Neural cell (in vitro differentiated cells): Measurements from ENCODE around the gene DUS3L. TPM values are rescaled to one million over a fixed set of nuclear protein-coding genes. Genes with fewer than 3 reads are reported as not detected.

Experiments used
- H2AFZ ChIP-seq: fragments of 200-600, 300-800 bp; sonication (generic), shearing (Covaris generic); 2 replicates; pipeline ENCODE4 v1.6.0; 2014; ENCODE audit warnings: low read depth, mild to moderate bottlenecking, antibody characterized with exemption, low read length, moderate library complexity
- H3F3A ChIP-seq: fragments of 200-600 bp; shearing (Covaris generic); 2 replicates; pipeline ENCODE4 v1.6.1; 2016; ENCODE audit warnings: mild to moderate bottlenecking, moderate library complexity, mixed read lengths, antibody characterized with exemption, low read length; ENCODE audit not compliant: insufficient read depth, poor library complexity, severe bottlenecking
- H3K27ac ChIP-seq: fragments of 200-600, 300-800 bp; sonication (generic), shearing (Covaris generic); 2 replicates; pipeline ENCODE4 v1.5.1; 2014; ENCODE audit warnings: mild to moderate bottlenecking, low read length, moderate library complexity
- H3K27me3 ChIP-seq: fragments of 300-800, 200-600 bp; sonication (generic), shearing (Covaris generic); 2 replicates; pipeline ENCODE4 v1.6.0; 2014; ENCODE audit warnings: mild to moderate bottlenecking, low read depth, low read length, moderate library complexity; ENCODE audit not compliant: insufficient read depth
- H3K36me3 ChIP-seq: fragments of 300-800, 200-600 bp; sonication (generic), shearing (Covaris generic); 2 replicates; pipeline ENCODE4 v1.5.1; 2014; ENCODE audit warnings: mild to moderate bottlenecking, antibody characterized with exemption, low read length, moderate library complexity; ENCODE audit not compliant: insufficient read depth
- H3K4me2 ChIP-seq: fragments of 300-800, 200-600 bp; sonication (generic), shearing (Covaris generic); 2 replicates; pipeline ENCODE4 v1.6.0; 2014; ENCODE audit warnings: mild to moderate bottlenecking, low read length
- H3K4me3 ChIP-seq: fragments of 300-800, 200-600 bp; sonication (generic), shearing (Covaris generic); 2 replicates; pipeline ENCODE4 v1.5.1; 2014; ENCODE audit warnings: mild to moderate bottlenecking, low read length, moderate library complexity
- H3K79me2 ChIP-seq: fragments of 200-600 bp; shearing (Covaris generic); replicated peaks from 2 replicates; pipeline ENCODE4 v1.6.0; 2014; ENCODE audit warnings: mild to moderate bottlenecking, low read length, moderate library complexity; ENCODE audit not compliant: insufficient read depth
- H3K9ac ChIP-seq: fragments of 300-800, 200-600 bp; sonication (generic), shearing (Covaris generic); 2 replicates; pipeline ENCODE4 v1.6.1; 2016; ENCODE audit warnings: mild to moderate bottlenecking, low read length, mixed read lengths
- H3K9me2 ChIP-seq: fragments of 200-600 bp; shearing (Covaris generic); 2 replicates; pipeline ENCODE4 v1.6.1; 2016; ENCODE audit warnings: mild to moderate bottlenecking, low read length, mixed read lengths; ENCODE audit not compliant: insufficient read depth
- H3K9me3 ChIP-seq: fragments of 200-600, 300-800 bp; sonication (generic), shearing (Covaris generic); 2 replicates; pipeline ENCODE4 v1.6.1; 2016; ENCODE audit warnings: mild to moderate bottlenecking, mixed run types, low read length, moderate library complexity, mixed read lengths
- H4K20me1 ChIP-seq: fragments of 200-600 bp; shearing (Covaris generic); 2 replicates; pipeline ENCODE4 v1.6.1; 2016; ENCODE audit warnings: mild to moderate bottlenecking, mixed run types; ENCODE audit not compliant: insufficient read depth
- EP300 ChIP-seq: fragments of 450-650 bp; conservative IDR thresholded peaks from 2 replicates; pipeline ENCODE4 v1.6.1; 2014; ENCODE audit warnings: antibody characterized with exemption, mild to moderate bottlenecking, moderate library complexity; ENCODE audit not compliant: poor library complexity, severe bottlenecking
- EZH2 ChIP-seq: fragments of 200-600, 300-800 bp; shearing (Covaris generic), sonication (generic); IDR thresholded peaks from 2 replicates; pipeline ENCODE4 v1.6.1; 2014; ENCODE audit warnings: antibody characterized with exemption, low read length, borderline replicate concordance, mild to moderate bottlenecking; ENCODE audit not compliant: insufficient read depth, poor library complexity, severe bottlenecking
- MXI1 ChIP-seq: fragments of 450-650 bp; conservative IDR thresholded peaks from 2 replicates; pipeline ENCODE4 v1.6.1; 2014; ENCODE audit warnings: antibody characterized with exemption, mild to moderate bottlenecking; ENCODE audit not compliant: poor library complexity, severe bottlenecking
- POLR2AphosphoS5 ChIP-seq: IDR thresholded peaks from 2 replicates; pipeline ENCODE4 v1.6.1; 2012
- RAD21 ChIP-seq: fragments of 450-650 bp; conservative IDR thresholded peaks from 2 replicates; pipeline ENCODE4 v1.6.1; 2014; ENCODE audit warnings: antibody characterized with exemption, mild to moderate bottlenecking, moderate library complexity
- SMC3 ChIP-seq: fragments of 450-650 bp; conservative IDR thresholded peaks from 2 replicates; pipeline ENCODE4 v1.6.1; 2014; ENCODE audit warnings: antibody characterized with exemption, mild to moderate bottlenecking, moderate library complexity; ENCODE audit not compliant: poor library complexity
- TAF1 ChIP-seq: IDR thresholded peaks from 2 replicates; pipeline ENCODE4 v1.6.1; 2012; ENCODE audit warnings: low read depth
- polyA plus RNA-seq: library from polyadenylated mRNA; depleted of rRNA; stranded (reverse); fragments of >200 nt; gene quantifications from 2 replicates; pipeline ENCODE4 v1.2.3, GENCODE V29; 2014
- TF ChIP-seq, protein P1 (sequence below): fragments of 450-650 bp; IDR thresholded peaks from 2 replicates; pipeline ENCODE4 v1.5.1; 2014; ENCODE audit warnings: antibody characterized with exemption, mild to moderate bottlenecking, moderate library complexity; ENCODE audit not compliant: poor library complexity, severe bottlenecking
- TF ChIP-seq, protein P2 (sequence below): IDR thresholded peaks from 2 replicates; pipeline ENCODE4 v1.6.1; 2012; ENCODE audit warnings: borderline replicate concordance

Gene DUS3L
- polyA plus RNA-seq, 1 donor from 2014 or later: 34.2 TPM

DNA sequence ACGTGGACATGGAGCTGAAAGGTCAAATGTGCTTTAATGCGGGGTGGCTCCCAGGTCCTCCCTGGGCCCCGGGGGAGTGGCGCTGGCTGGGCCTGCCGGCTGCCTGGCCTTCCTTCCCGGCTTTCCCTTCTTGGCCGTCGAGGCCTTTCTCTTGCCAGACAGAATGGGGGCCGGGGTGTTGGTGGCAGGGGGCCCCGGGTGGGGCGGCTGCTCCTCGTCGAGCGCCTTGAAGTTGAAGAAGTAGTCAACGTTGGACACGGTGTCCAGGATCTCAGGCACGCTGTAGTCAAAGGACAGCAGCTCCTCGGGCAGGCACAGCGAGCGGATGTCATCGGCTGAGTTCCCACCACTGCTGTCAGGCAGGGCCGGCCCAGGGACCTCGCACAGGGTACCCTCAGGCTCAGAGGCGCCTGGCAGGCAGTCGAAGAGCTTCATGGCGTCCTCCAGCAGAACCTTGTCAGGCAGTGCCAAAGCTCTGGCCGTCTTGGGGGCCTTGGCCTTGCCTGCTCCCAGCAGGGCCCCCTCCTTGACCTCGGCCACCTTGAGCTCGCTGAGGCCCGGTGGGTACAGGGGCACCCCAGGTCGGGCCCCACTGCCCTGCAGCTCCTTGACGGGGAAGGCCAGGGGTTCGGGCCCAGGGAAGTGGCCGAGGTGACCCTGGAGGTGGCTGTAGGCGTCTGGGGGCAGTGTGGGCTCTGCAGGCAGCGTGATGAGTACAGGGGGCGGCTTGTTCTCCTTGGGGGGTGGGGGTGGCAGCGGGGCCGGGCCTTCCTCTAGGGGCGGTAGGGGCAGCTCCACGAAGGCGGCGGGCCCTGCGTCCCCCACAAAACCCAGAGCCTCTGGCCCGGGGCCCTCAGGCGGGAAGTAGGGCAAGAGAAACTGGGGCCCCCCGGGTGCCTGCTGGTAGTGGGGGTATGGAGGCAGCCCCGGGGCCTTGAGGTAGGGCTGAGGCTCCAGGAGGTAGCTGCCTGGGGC, 7.7 kb downstream of the DUS3L start:
- Histone ChIP-seq H3K9ac (no peak overlapping the region), H3K79me2 (no peaks in the 10 kb centered on the region), H3K27ac (no peak overlapping the region), H3K9me2 (no peaks in the 10 kb centered on the region), H3F3A (no peaks in the 10 kb centered on the region), H4K20me1 (no peaks in the 10 kb centered on the region), H3K36me3 (no peaks in the 10 kb centered on the region), H3K4me3 (no peak overlapping the region), H3K9me3 (no peaks in the 10 kb centered on the region), H3K27me3 (no peaks in the 10 kb centered on the region), H2AFZ (no peak overlapping the region), H3K4me2 (no peak overlapping the region)
- no peak for TF ChIP-seq EP300
- TF ChIP-seq MXI1: no peak
- no peak for TF ChIP-seq RAD21
- TF ChIP-seq SMC3: no peak
- TF ChIP-seq, protein P1, sequence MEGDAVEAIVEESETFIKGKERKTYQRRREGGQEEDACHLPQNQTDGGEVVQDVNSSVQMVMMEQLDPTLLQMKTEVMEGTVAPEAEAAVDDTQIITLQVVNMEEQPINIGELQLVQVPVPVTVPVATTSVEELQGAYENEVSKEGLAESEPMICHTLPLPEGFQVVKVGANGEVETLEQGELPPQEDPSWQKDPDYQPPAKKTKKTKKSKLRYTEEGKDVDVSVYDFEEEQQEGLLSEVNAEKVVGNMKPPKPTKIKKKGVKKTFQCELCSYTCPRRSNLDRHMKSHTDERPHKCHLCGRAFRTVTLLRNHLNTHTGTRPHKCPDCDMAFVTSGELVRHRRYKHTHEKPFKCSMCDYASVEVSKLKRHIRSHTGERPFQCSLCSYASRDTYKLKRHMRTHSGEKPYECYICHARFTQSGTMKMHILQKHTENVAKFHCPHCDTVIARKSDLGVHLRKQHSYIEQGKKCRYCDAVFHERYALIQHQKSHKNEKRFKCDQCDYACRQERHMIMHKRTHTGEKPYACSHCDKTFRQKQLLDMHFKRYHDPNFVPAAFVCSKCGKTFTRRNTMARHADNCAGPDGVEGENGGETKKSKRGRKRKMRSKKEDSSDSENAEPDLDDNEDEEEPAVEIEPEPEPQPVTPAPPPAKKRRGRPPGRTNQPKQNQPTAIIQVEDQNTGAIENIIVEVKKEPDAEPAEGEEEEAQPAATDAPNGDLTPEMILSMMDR: no peak
- no peak for TF ChIP-seq EZH2
- TF ChIP-seq, protein P2, sequence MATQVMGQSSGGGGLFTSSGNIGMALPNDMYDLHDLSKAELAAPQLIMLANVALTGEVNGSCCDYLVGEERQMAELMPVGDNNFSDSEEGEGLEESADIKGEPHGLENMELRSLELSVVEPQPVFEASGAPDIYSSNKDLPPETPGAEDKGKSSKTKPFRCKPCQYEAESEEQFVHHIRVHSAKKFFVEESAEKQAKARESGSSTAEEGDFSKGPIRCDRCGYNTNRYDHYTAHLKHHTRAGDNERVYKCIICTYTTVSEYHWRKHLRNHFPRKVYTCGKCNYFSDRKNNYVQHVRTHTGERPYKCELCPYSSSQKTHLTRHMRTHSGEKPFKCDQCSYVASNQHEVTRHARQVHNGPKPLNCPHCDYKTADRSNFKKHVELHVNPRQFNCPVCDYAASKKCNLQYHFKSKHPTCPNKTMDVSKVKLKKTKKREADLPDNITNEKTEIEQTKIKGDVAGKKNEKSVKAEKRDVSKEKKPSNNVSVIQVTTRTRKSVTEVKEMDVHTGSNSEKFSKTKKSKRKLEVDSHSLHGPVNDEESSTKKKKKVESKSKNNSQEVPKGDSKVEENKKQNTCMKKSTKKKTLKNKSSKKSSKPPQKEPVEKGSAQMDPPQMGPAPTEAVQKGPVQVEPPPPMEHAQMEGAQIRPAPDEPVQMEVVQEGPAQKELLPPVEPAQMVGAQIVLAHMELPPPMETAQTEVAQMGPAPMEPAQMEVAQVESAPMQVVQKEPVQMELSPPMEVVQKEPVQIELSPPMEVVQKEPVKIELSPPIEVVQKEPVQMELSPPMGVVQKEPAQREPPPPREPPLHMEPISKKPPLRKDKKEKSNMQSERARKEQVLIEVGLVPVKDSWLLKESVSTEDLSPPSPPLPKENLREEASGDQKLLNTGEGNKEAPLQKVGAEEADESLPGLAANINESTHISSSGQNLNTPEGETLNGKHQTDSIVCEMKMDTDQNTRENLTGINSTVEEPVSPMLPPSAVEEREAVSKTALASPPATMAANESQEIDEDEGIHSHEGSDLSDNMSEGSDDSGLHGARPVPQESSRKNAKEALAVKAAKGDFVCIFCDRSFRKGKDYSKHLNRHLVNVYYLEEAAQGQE: no peak
- TF ChIP-seq TAF1: no peak
- no peak for TF ChIP-seq POLR2AphosphoS5

DNA sequence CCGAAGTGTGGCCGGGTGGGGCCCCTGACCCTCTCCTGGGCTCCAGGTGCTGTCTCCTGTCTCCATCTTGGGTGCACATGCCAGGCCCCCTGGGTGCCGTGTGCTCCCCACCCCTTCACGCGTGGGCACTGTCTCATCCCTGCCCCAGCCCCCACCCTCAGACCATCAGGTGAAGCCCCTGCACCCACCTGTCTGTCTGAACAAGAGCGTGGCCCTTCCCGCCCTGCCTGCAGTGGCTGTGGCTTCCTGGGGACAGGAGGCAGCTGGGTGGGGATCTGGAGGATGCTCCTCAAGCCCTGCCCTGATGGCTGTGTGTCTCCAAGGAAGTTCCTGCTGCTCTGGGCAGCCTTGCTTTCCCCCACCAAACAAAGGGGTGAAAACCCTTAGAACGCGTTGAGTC, 8.6 kb downstream of the DUS3L start:
- H2AFZ ChIP-seq: no peak overlapping the region
- no peaks in the 10 kb centered on the region for H3K9me2 ChIP-seq
- H3K79me2 ChIP-seq: no peaks in the 10 kb centered on the region
- no peaks in the 10 kb centered on the region for H3F3A ChIP-seq
- no peaks in the 10 kb centered on the region for H3K9me3 ChIP-seq
- H3K27ac ChIP-seq: no peak overlapping the region
- H3K4me2 ChIP-seq: no peak overlapping the region
- TF ChIP-seq EZH2 (no peak), MXI1 (no peak), EP300 (no peak), RAD21 (no peak), SMC3 (no peak), TAF1 (no peak), POLR2AphosphoS5 (no peak)
- TF ChIP-seq, protein P2: no peak
- TF ChIP-seq, protein P1: no peak
- no peaks in the 10 kb centered on the region for H4K20me1 ChIP-seq
- H3K36me3 ChIP-seq: no peaks in the 10 kb centered on the region
- H3K4me3 ChIP-seq: no peak overlapping the region
- no peak overlapping the region for H3K9ac ChIP-seq
- no peaks in the 10 kb centered on the region for H3K27me3 ChIP-seq
